NCI-H2107 treated with DMSO at 0.1 percent for 48 hours (cell line): ENCODE results near the gene PRSS50.

ENCODE experiments used
- DNase-seq: peaks from one replicate; lab custom pipeline; 2025; ENCODE audit not compliant: unreplicated experiment; lab: John Stamatoyannopoulos, UW

PRSS50 gene

GRCh38 chr3:46693038-46693891, 24.4 kb downstream of the PRSS50 start, which contains the start of gene ALS2CL:
ALS2CL (minus strand) TSS chr3:46693679; CDS start chr3:46689440, 4,239 bp downstream.
- DNase-seq: no peak

GRCh38 chr3:46692566-46692990, 25.1 kb downstream of the PRSS50 start:
- no peak for DNase-seq

- no peak for DNase-seq
Observed at GRCh38 chr3:46690798-46691197, 26.9 kb downstream of the PRSS50 start.

GRCh38 chr3:46685446-46685845, 32.2 kb downstream of the PRSS50 start:
- no peak for DNase-seq

- DNase-seq: no peak
Observed at GRCh38 chr3:46684891-46685290, 32.8 kb downstream of the PRSS50 start.

GRCh38 chr3:46682974-46683373, 34.7 kb downstream of the PRSS50 start:
- no peak for DNase-seq

- no peak for DNase-seq
Observed at GRCh38 chr3:46681856-46682540, 35.7 kb downstream of the PRSS50 start.

GRCh38 chr3:46681387-46681786, 36.3 kb downstream of the PRSS50 start:
- no peak for DNase-seq

GRCh38 chr3:46680298-46680826, 37.3 kb downstream of the PRSS50 start:
- DNase-seq: no peak

GRCh38 chr3:46679681-46680080, 38.0 kb downstream of the PRSS50 start:
- DNase-seq: no peak

- no peak for DNase-seq
Observed at GRCh38 chr3:46678280-46678679, 39.4 kb downstream of the PRSS50 start.

- DNase-seq: no peak
Observed at GRCh38 chr3:46677411-46677726, 40.3 kb downstream of the PRSS50 start.

- no peak for DNase-seq
Observed at GRCh38 chr3:46676601-46677410, 40.9 kb downstream of the PRSS50 start.

GRCh38 chr3:46675843-46676567, 41.7 kb downstream of the PRSS50 start:
- no peak for DNase-seq

GRCh38 chr3:46675426-46675825, 42.2 kb downstream of the PRSS50 start:
- no peak for DNase-seq

GRCh38 chr3:46674031-46674845, 43.4 kb downstream of the PRSS50 start:
- no peak for DNase-seq

GRCh38 chr3:46673151-46674030, 44.3 kb downstream of the PRSS50 start:
- no peak for DNase-seq

GRCh38 chr3:46672349-46672695, 45.3 kb downstream of the PRSS50 start:
- no peak for DNase-seq
